WTC11 (cell line): ENCODE measurements around the gene PRKCZ.

Source experiments
- ATF3 ChIP-seq: sonication (generic); formaldehyde crosslinking; conservative IDR thresholded peaks from 2 replicates; pipeline ENCODE4 v1.8.1; 2022; ENCODE audit warnings: mild to moderate bottlenecking, missing genetic modification reagents
- CTCF ChIP-seq: fragments of 200-600 bp; IDR thresholded peaks from 2 replicates; pipeline ENCODE4 v1.8.0; 2022; ENCODE audit warnings: antibody characterized with exemption
- GABPB1 ChIP-seq: sonication (generic); formaldehyde crosslinking; IDR thresholded peaks from 2 replicates; pipeline ENCODE4 v1.8.1; 2023; ENCODE audit warnings: mild to moderate bottlenecking, missing genetic modification reagents
- HMGXB4 ChIP-seq: sonication (generic); formaldehyde crosslinking; IDR thresholded peaks from 2 replicates; pipeline ENCODE4 v1.8.1; 2023; ENCODE audit warnings: mild to moderate bottlenecking, moderate library complexity, missing genetic modification reagents
- IRF2 ChIP-seq: sonication (generic); formaldehyde crosslinking; IDR thresholded peaks from 2 replicates; pipeline ENCODE4 v1.8.0; 2022; ENCODE audit warnings: low read depth, missing genetic modification reagents, borderline replicate concordance
- JUN ChIP-seq: sonication (generic); formaldehyde crosslinking; IDR thresholded peaks from 2 replicates; pipeline ENCODE4 v1.8.0; 2023; ENCODE audit warnings: mild to moderate bottlenecking, missing genetic modification reagents
- RELA ChIP-seq: sonication (generic); formaldehyde crosslinking; IDR thresholded peaks from 2 replicates; pipeline ENCODE4 v1.8.1; 2022; ENCODE audit warnings: missing genetic modification reagents, mild to moderate bottlenecking, borderline replicate concordance
- USF1 ChIP-seq: sonication (generic); formaldehyde crosslinking; IDR thresholded peaks from 2 replicates; pipeline ENCODE4 v1.8.0; 2022; ENCODE audit warnings: mild to moderate bottlenecking, missing genetic modification reagents

- TF ChIP-seq CTCF (peak; percentile 94), RELA (no peak), IRF2 (CRISPR knock-in tag) (no peak), HMGXB4 (peak; percentile 64), ATF3 (CRISPR knock-in tag) (no peak), JUN (CRISPR knock-in tag) (no peak), GABPB1 (CRISPR knock-in tag) (no peak), USF1 (no peak)
Observed at GRCh38 chr1:2044510-2045319, 5.5 kb upstream of the PRKCZ start.
